H9 (cell line): ENCODE results near the gene NLE1. TPM values are rescaled to one million over a fixed set of nuclear protein-coding genes. Genes with fewer than 3 reads are reported as not detected.

Source experiments
- DNase-seq: peaks from one replicate; pipeline ENCODE4 v3.0.0-alpha.2; 2017
- H2AFZ ChIP-seq: one replicate; pipeline ENCODE4 v1.6.1; 2013; ENCODE audit warnings: mild to moderate bottlenecking, low read length, control low read depth, moderate library complexity
- H2AK5ac ChIP-seq: 2 replicates; pipeline ENCODE4 v1.6.1; 2013; ENCODE audit warnings: low read length, control low read depth, mixed read lengths; ENCODE audit not compliant: insufficient read length
- H2BK120ac ChIP-seq: one replicate; pipeline ENCODE4 v1.6.1; 2013; ENCODE audit warnings: low read depth, mild to moderate bottlenecking, low read length, control low read depth, inconsistent platforms; ENCODE audit not compliant: poor library complexity, severe bottlenecking
- H2BK12ac ChIP-seq: 2 replicates; pipeline ENCODE4 v1.6.1; 2013; ENCODE audit warnings: low read length, control low read depth, mixed read lengths, low read depth; ENCODE audit not compliant: insufficient read length
- H2BK15ac ChIP-seq: 2 replicates; pipeline ENCODE4 v1.6.1; 2013; ENCODE audit warnings: low read depth, low read length, control low read depth
- H2BK20ac ChIP-seq: one replicate; pipeline ENCODE4 v1.6.1; 2013; ENCODE audit warnings: low read depth, mild to moderate bottlenecking, low read length, control low read depth, inconsistent platforms; ENCODE audit not compliant: poor library complexity, severe bottlenecking
- H2BK5ac ChIP-seq: 2 replicates; pipeline ENCODE4 v1.6.1; 2013; ENCODE audit warnings: low read length, control low read depth, mixed read lengths; ENCODE audit not compliant: insufficient read length
- H3K14ac ChIP-seq: 2 replicates; pipeline ENCODE4 v1.6.1; 2013; ENCODE audit warnings: low read length, control low read depth; ENCODE audit not compliant: insufficient read depth
- H3K18ac ChIP-seq: 2 replicates; pipeline ENCODE4 v1.6.1; 2013; ENCODE audit warnings: low read depth, mild to moderate bottlenecking, mixed read lengths, low read length, control low read depth; ENCODE audit not compliant: insufficient read length
- H3K23ac ChIP-seq: 2 replicates; pipeline ENCODE4 v1.6.1; 2013; ENCODE audit warnings: low read length, control low read depth, mixed read lengths, low read depth; ENCODE audit not compliant: insufficient read length
- H3K23me2 ChIP-seq: 2 replicates; pipeline ENCODE4 v1.6.1; 2013; ENCODE audit warnings: low read depth, mild to moderate bottlenecking, mixed read lengths, low read length, control low read depth; ENCODE audit not compliant: insufficient read length, poor library complexity, severe bottlenecking
- H3K27ac ChIP-seq: 2 replicates; pipeline ENCODE4 v1.5.1; 2013; ENCODE audit warnings: low read length, control low read depth, mixed read lengths, low read depth; ENCODE audit not compliant: insufficient read length
- H3K27me3 ChIP-seq: 2 replicates; pipeline ENCODE4 v1.6.1; 2013; ENCODE audit warnings: low read length, control low read depth, inconsistent platforms; ENCODE audit not compliant: insufficient read depth
- H3K4ac ChIP-seq: 2 replicates; pipeline ENCODE4 v1.6.1; 2013; ENCODE audit warnings: low read depth, mild to moderate bottlenecking, control low read depth, inconsistent platforms, low read length, moderate library complexity
- H3K4me1 ChIP-seq: 2 replicates; pipeline ENCODE4 v1.6.1; 2013; ENCODE audit warnings: low read length, control low read depth, inconsistent platforms; ENCODE audit not compliant: insufficient read depth
- H3K4me2 ChIP-seq: 2 replicates; pipeline ENCODE4 v1.6.1; 2013; ENCODE audit warnings: low read length, control low read depth, mixed read lengths; ENCODE audit not compliant: insufficient read length, insufficient read depth
- H3K56ac ChIP-seq: 2 replicates; pipeline ENCODE4 v1.6.1; 2013; ENCODE audit warnings: low read depth, mild to moderate bottlenecking, mixed read lengths, low read length, control low read depth; ENCODE audit not compliant: insufficient read length
- H3K79me1 ChIP-seq: 2 replicates; pipeline ENCODE4 v1.6.1; 2013; ENCODE audit warnings: low read depth, mild to moderate bottlenecking, moderate library complexity, low read length, control low read depth, inconsistent platforms; ENCODE audit not compliant: insufficient read depth, poor library complexity, severe bottlenecking
- H3K79me2 ChIP-seq: 2 replicates; pipeline ENCODE4 v1.6.1; 2013; ENCODE audit warnings: low read length, control low read depth, inconsistent platforms; ENCODE audit not compliant: insufficient read depth
- H3K9ac ChIP-seq: 2 replicates; pipeline ENCODE4 v1.6.1; 2013; ENCODE audit warnings: low read length, control low read depth, mixed read lengths; ENCODE audit not compliant: insufficient read length; ENCODE audit errors: extremely low read depth
- H3K9me3 ChIP-seq: one replicate; pipeline ENCODE4 v1.6.1; 2013; ENCODE audit warnings: low read depth, low read length, inconsistent platforms; ENCODE audit not compliant: control insufficient read depth
- H3T11ph ChIP-seq: one replicate; pipeline ENCODE4 v1.6.1; 2013; ENCODE audit warnings: mild to moderate bottlenecking, low read length, control low read depth, inconsistent platforms
- H4K20me1 ChIP-seq: one replicate; pipeline ENCODE4 v1.6.1; 2013; ENCODE audit not compliant: control insufficient read depth, insufficient read length, insufficient read depth
- H4K5ac ChIP-seq: 2 replicates; pipeline ENCODE4 v1.6.1; 2013; ENCODE audit warnings: low read depth, mild to moderate bottlenecking, mixed read lengths, low read length, control low read depth; ENCODE audit not compliant: insufficient read length
- H4K8ac ChIP-seq: replicated peaks from 2 replicates; pipeline ENCODE4 v1.6.1; 2013; ENCODE audit warnings: low read length, control low read depth, mixed read lengths, low read depth; ENCODE audit not compliant: insufficient read length
- H4K91ac ChIP-seq: 2 replicates; pipeline ENCODE4 v1.6.1; 2013; ENCODE audit warnings: low read depth, mild to moderate bottlenecking, moderate library complexity, mixed read lengths, low read length, control low read depth; ENCODE audit not compliant: insufficient read length
- H3K27ac Mint-ChIP-seq, 3 experiments: 2 replicates in 2 of 3; 3 replicates in 1 of 3; pipeline ENCODE4 v1.8.0; 2020 to 2021; ENCODE audit warnings: mixed read lengths in 3 of 3, mild to moderate bottlenecking in 1 of 3, moderate library complexity in 1 of 3
- H3K27me3 Mint-ChIP-seq: 2 replicates; pipeline ENCODE4 v1.8.0; 2021; ENCODE audit warnings: low read depth, mild to moderate bottlenecking, moderate library complexity, mixed read lengths
- H3K36me3 Mint-ChIP-seq, 3 experiments: 2 replicates in 2 of 3; 3 replicates in 1 of 3; pipeline ENCODE4 v1.8.0; 2020 to 2021; ENCODE audit warnings: low read depth in 3 of 3, mixed read lengths in 3 of 3; ENCODE audit not compliant: insufficient read depth in 1 of 3
- H3K4me1 Mint-ChIP-seq, 2 experiments: 2 replicates each; pipeline ENCODE4 v1.8.0; 2020; ENCODE audit warnings: mixed read lengths in 2 of 2
- H3K4me3 Mint-ChIP-seq, 2 experiments: 2 replicates in 1 of 2; 3 replicates in 1 of 2; pipeline ENCODE4 v1.8.0; 2020 to 2021; ENCODE audit warnings: mild to moderate bottlenecking in 2 of 2, mixed read lengths in 2 of 2, moderate library complexity in 1 of 2
- H3K9me3 Mint-ChIP-seq, 2 experiments: 2 replicates in 1 of 2; 3 replicates in 1 of 2; pipeline ENCODE4 v1.8.0; 2020; ENCODE audit warnings: mild to moderate bottlenecking in 2 of 2, mixed read lengths in 2 of 2, moderate library complexity in 1 of 2
- WGBS: extraction: QIAGEN DNeasy Blood & Tissue Kit; methylation state at CpG from one replicate; pipeline ENCODE4 v1.1.7; 2013; ENCODE audit warnings: missing lambda C conversion rate, low lambda C conversion rate, mixed read lengths; ENCODE audit not compliant: insufficient read length; ENCODE audit errors: extremely low coverage; 5-methylcytosine and 5-hydroxymethylcytosine counted together
- total RNA-seq: library from RNA; stranded (reverse); gene quantifications from 2 replicates; pipeline ENCODE4 v1.2.1, GENCODE V29; 2021
- TF ChIP-seq, protein P1 (sequence below): fragments of 200-600 bp; sonication (generic); conservative IDR thresholded peaks from 3 replicates; pipeline ENCODE4 v1.8.0; 2021; ENCODE audit warnings: antibody characterized with exemption, mild to moderate bottlenecking

The NLE1 gene
- total RNA-seq, 1 experiment from 2014 or later = 43.9 TPM

DNA sequence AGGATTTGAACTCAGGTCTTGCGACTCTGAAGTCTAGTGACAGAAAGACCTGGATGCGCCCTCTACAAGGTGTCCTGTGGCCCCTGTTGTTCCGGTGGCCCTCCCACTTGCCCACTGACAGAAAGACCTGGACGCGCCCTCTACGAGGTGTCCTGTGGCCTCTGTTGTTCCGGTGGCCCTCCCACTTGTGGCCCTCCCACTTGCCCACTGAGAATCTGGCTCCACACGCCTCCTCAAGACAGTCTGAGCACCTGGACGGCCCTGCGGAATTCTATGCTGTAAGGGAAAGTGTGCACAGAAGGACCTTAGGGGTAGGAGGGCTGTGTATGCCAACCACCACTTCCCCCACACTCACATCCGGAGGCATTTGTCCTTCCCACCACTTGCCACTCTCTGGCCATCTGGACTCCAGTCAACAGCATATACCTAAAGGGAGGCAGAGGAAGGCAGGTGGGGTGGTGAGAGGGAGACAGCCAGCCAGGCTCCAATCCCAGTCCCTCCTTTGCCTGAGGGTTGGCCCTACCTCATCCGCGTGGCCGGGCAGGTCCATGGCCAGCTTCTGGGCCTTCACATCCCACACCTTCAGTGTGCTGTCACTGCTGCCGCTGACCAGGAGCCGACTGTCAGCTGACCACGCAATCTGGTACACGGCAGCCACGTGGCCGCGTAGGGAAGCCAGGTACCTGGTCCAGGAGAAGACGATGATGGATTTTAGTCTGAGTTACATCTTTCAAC, 9.1 kb downstream of the NLE1 start:
- Histone ChIP-seq H3K18ac (no peak overlapping the region), H3K79me1 (no peaks in the 10 kb centered on the region), H2BK120ac (no peak overlapping the region), H3K79me2 (no peaks in the 10 kb centered on the region), H3K27me3 (no peaks in the 10 kb centered on the region), H4K91ac (no peak overlapping the region), H3K23me2 (no peaks in the 10 kb centered on the region), H3K9me3 (no peaks in the 10 kb centered on the region), H2BK20ac (no peak overlapping the region), H2BK12ac (no peak overlapping the region), H3T11ph (no peak overlapping the region), H3K56ac (no peak overlapping the region), H2AFZ (no peak overlapping the region), H3K4me2 (no peak overlapping the region), H2BK15ac (no peak overlapping the region), H3K27ac (no peak overlapping the region), H2BK5ac (no peak overlapping the region), H3K4ac (no peak overlapping the region), H3K9ac (no peak overlapping the region), H4K5ac (no peak overlapping the region), H3K4me1 (no peaks in the 10 kb centered on the region), H3K23ac (no peak overlapping the region), H4K20me1 (no peaks in the 10 kb centered on the region), H2AK5ac (no peak overlapping the region), H3K14ac (no peak overlapping the region), H4K8ac (no peak overlapping the region)
- no peak for DNase-seq
- Mint-ChIP-seq H3K4me1 (no peaks in the 10 kb centered on the region), H3K9me3 (no peaks in the 10 kb centered on the region; a peak in 2 of 5 replicates), H3K4me3 (no peak overlapping the region), H3K27ac (no peak overlapping the region), H3K36me3 (peaks cover 56 to 77% (median 68%) of the 10 kb centered on the region in 3 experiments), H3K27me3 (peaks cover 5% of the 10 kb centered on the region)
- WGBS = no CpG with 5 or more reads among the region's 22 CpGs
- TF ChIP-seq, protein P1, sequence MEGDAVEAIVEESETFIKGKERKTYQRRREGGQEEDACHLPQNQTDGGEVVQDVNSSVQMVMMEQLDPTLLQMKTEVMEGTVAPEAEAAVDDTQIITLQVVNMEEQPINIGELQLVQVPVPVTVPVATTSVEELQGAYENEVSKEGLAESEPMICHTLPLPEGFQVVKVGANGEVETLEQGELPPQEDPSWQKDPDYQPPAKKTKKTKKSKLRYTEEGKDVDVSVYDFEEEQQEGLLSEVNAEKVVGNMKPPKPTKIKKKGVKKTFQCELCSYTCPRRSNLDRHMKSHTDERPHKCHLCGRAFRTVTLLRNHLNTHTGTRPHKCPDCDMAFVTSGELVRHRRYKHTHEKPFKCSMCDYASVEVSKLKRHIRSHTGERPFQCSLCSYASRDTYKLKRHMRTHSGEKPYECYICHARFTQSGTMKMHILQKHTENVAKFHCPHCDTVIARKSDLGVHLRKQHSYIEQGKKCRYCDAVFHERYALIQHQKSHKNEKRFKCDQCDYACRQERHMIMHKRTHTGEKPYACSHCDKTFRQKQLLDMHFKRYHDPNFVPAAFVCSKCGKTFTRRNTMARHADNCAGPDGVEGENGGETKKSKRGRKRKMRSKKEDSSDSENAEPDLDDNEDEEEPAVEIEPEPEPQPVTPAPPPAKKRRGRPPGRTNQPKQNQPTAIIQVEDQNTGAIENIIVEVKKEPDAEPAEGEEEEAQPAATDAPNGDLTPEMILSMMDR = no peak
